HepG2 (cell line): Measurements from ENCODE around the gene SAP25. TPM values are rescaled to one million over a fixed set of nuclear protein-coding genes. Genes with fewer than 3 reads are reported as not detected.
A peak's percentile ranks its signal among the peaks of the same experiment; 100 is the strongest.

Experiments used
- AKNA ChIP-seq: sonication (generic); formaldehyde crosslinking; IDR thresholded peaks from 2 replicates; pipeline ENCODE4 v1.4.0; 2020; ENCODE audit warnings: missing genetic modification reagents, borderline replicate concordance
- DZIP1 ChIP-seq: sonication (generic); formaldehyde crosslinking; IDR thresholded peaks from 2 replicates; pipeline ENCODE4 v1.5.0; 2020; ENCODE audit warnings: mild to moderate bottlenecking, missing genetic modification reagents
- EEA1 ChIP-seq: sonication (generic); formaldehyde crosslinking; IDR thresholded peaks from 2 replicates; pipeline ENCODE4 v1.5.1; 2020; ENCODE audit warnings: mild to moderate bottlenecking, missing genetic modification reagents, borderline replicate concordance
- IKZF4 ChIP-seq: sonication (generic); formaldehyde crosslinking; IDR thresholded peaks from 2 replicates; pipeline ENCODE4 v1.5.1; 2020; ENCODE audit warnings: borderline replicate concordance, mild to moderate bottlenecking, low read depth, missing genetic modification reagents; ENCODE audit errors: not compliant biosample characterization
- KDM2A ChIP-seq: sonication (generic); formaldehyde crosslinking; IDR thresholded peaks from 2 replicates; pipeline ENCODE4 v1.4.0; 2020; ENCODE audit warnings: low read depth, missing genetic modification reagents, borderline replicate concordance
- KDM5B ChIP-seq: sonication (generic); formaldehyde crosslinking; IDR thresholded peaks from 2 replicates; pipeline ENCODE4 v1.4.0; 2020; ENCODE audit warnings: missing genetic modification reagents, mild to moderate bottlenecking, borderline replicate concordance
- MIER2 ChIP-seq: IDR thresholded peaks from 2 replicates; pipeline ENCODE4 v1.6.1; 2016; ENCODE audit warnings: missing biosample characterization, missing genetic modification reagents
- PHB2 ChIP-seq: fragments of 450-650 bp; IDR thresholded peaks from 2 replicates; pipeline ENCODE4 v1.6.1; 2018; ENCODE audit not compliant: partially characterized antibody
- ZBTB3 ChIP-seq: sonication (generic); formaldehyde crosslinking; IDR thresholded peaks from 2 replicates; pipeline ENCODE4 v1.4.0; 2020; ENCODE audit warnings: low read depth, mild to moderate bottlenecking, moderate library complexity, missing genetic modification reagents, borderline replicate concordance
- ZBTB49 ChIP-seq: sonication (generic); formaldehyde crosslinking; IDR thresholded peaks from 2 replicates; pipeline ENCODE4 v1.4.0; 2020; ENCODE audit warnings: missing genetic modification reagents, borderline replicate concordance
- ZFP90 ChIP-seq: sonication (generic); formaldehyde crosslinking; IDR thresholded peaks from 2 replicates; pipeline ENCODE4 v1.8.0; 2022; ENCODE audit warnings: missing genetic modification reagents, mild to moderate bottlenecking, inconsistent platforms, borderline replicate concordance
- ZNF281 ChIP-seq: sonication (generic); formaldehyde crosslinking; IDR thresholded peaks from 2 replicates; pipeline ENCODE4 v1.4.0; 2020; ENCODE audit warnings: missing genetic modification reagents, borderline replicate concordance
- ZNF816 ChIP-seq: sonication (generic); formaldehyde crosslinking; IDR thresholded peaks from 2 replicates; pipeline ENCODE4 v1.8.0; 2022; ENCODE audit warnings: missing genetic modification reagents, mild to moderate bottlenecking, borderline replicate concordance
- ZNF878 ChIP-seq: sonication (generic); formaldehyde crosslinking; IDR thresholded peaks from 2 replicates; pipeline ENCODE4 v1.8.1; 2023; ENCODE audit warnings: mild to moderate bottlenecking, missing genetic modification reagents, moderate library complexity
- ZSCAN29 ChIP-seq: sonication (generic); formaldehyde crosslinking; conservative IDR thresholded peaks from 2 replicates; pipeline ENCODE4 v1.4.0; 2020; ENCODE audit warnings: mild to moderate bottlenecking, missing genetic modification reagents
- polyA plus RNA-seq, 8 experiments: library from polyadenylated mRNA; depleted of rRNA in 3 of 8; stranded (reverse) in 7 of 8; unstranded in 1 of 8; fragments of >200 nt; fragmentation: Illumina TruSeq in 4 of 8; extraction: Trizol in 4 of 8; gene quantifications; 2 replicates each; pipeline versions ENCODE4 v1.2.1 to v1.2.3, GENCODE V29; 2011 to 2016; ENCODE audit warnings: low read depth in 4 of 8, missing spikeins in 1 of 8, mixed read lengths in 1 of 8; ENCODE audit not compliant: insufficient read depth in 1 of 8
- total RNA-seq, 5 experiments: library from RNA; depleted of rRNA; stranded (reverse); fragments of >200 nt; fragmentation: Illumina TruSeq; extraction: Trizol; gene quantifications; 2 replicates each; pipeline ENCODE4 v1.2.3, GENCODE V29; 2016; ENCODE audit warnings: low read depth in 1 of 5

SAP25 gene
- total and polyA plus RNA-seq, 2 of the 13 experiments (the other 11 are each of a cell fraction or from before 2014, with no cell fraction given), result 0.15 to 0.20 TPM

- TF ChIP-seq IKZF4 (CRISPR knock-in tag), result no peak
- TF ChIP-seq KDM2A, result no peak
- no peak for TF ChIP-seq ZBTB49 (CRISPR knock-in tag)
- no peak for TF ChIP-seq ZNF281 (CRISPR knock-in tag)
- TF ChIP-seq ZSCAN29, result no peak
- TF ChIP-seq ZNF878, result no peak
- TF ChIP-seq ZFP90, result no peak
- TF ChIP-seq ZBTB3, result no peak
- no peak for TF ChIP-seq DZIP1 (CRISPR knock-in tag)
- TF ChIP-seq MIER2 (CRISPR knock-in tag), result no peak
- TF ChIP-seq AKNA (CRISPR knock-in tag), result no peak
- TF ChIP-seq EEA1, result no peak
- no peak for TF ChIP-seq PHB2
- 0 out of 2 replicates have a peak, but pooled peaks have one; percentile 58 for TF ChIP-seq ZNF816 (CRISPR knock-in tag)
- TF ChIP-seq KDM5B (CRISPR knock-in tag), result no peak
These were observed 39.2 kb upstream of the SAP25 start (continued) for GRCh38 chr7:100612730-100613390.
